Gastrocnemius medialis (tissue), 4 donors: ENCODE measurements around the gene LPIN1. TPM values are rescaled to one million over a fixed set of nuclear protein-coding genes. Genes with fewer than 3 reads are reported as not detected.

Experiments used
- ATAC-seq, 2 donors: fragments of 150-250 bp; one replicate each; pipeline ENCODE4 v1.9.1; 2016
- DNase-seq, 2 donors: peaks; one replicate each; pipeline ENCODE4 v3.0.0-alpha.2; 2019
- H3K27ac ChIP-seq, 4 donors: fragments of 200-600 bp; sonication (generic); 1 replicate in 1 of 4; 2 replicates in 3 of 4; pipeline ENCODE4 v1.5.1; 2016 to 2018; ENCODE audit warnings: mild to moderate bottlenecking in 2 of 4, moderate library complexity in 1 of 4
- H3K27me3 ChIP-seq, 3 donors: fragments of 200-600 bp; sonication (generic) in 2 of 3; 1 replicate in 1 of 3; 2 replicates in 2 of 3; pipeline versions ENCODE4 v1.5.1 to v1.6.0; 2016 to 2019; ENCODE audit warnings: mild to moderate bottlenecking in 1 of 3, moderate library complexity in 1 of 3
- H3K36me3 ChIP-seq, 2 donors: fragments of 200-600 bp; sonication (generic) in 1 of 2; one replicate each; pipeline ENCODE4 v1.5.1; 2017 to 2018
- H3K4me1 ChIP-seq, 2 donors: fragments of 200-600 bp; sonication (generic) in 1 of 2; one replicate each; pipeline ENCODE4 v1.5.1; 2016 to 2017; ENCODE audit warnings: mild to moderate bottlenecking in 2 of 2
- H3K4me3 ChIP-seq, 4 donors: fragments of 200-600 bp; sonication (generic) in 3 of 4; 1 replicate in 1 of 4; 2 replicates in 3 of 4; pipeline ENCODE4 v1.5.1; 2016 to 2019; ENCODE audit warnings: mild to moderate bottlenecking in 2 of 4
- H3K9me3 ChIP-seq, 3 donors: fragments of 200-600 bp; sonication (generic) in 2 of 3; 1 replicate in 1 of 3; 2 replicates in 2 of 3; pipeline ENCODE4 v1.5.1; 2016 to 2019
- POLR2A ChIP-seq, 2 donors: fragments of 450-650 bp; IDR thresholded peaks; one replicate each; pipeline ENCODE4 v1.6.1; 2017; ENCODE audit warnings: antibody characterized with exemption in 2 of 2, mild to moderate bottlenecking in 2 of 2, moderate library complexity in 2 of 2
- in situ Hi-C, 4 donors: fragments of 200-750 bp; cut with MboI; loops; one replicate each; pipeline versions ENCODE4 v1.15.0 to v1.8.0; 2017; ENCODE audit warnings: low sequenced_read_pairs in 4 of 4
- intact Hi-C: fragments of 100-400 bp; cut with DNase I; formaldehyde crosslinking; loops from one replicate; pipeline ENCODE4 v1.15.1; 2023; ENCODE audit warnings: low total_unique reads
- total RNA-seq, 4 donors: library from RNA; depleted of rRNA; stranded (reverse); fragments of >200 nt; gene quantifications; one replicate each; pipeline versions ENCODE4 v1.1.0 to v1.2.3, GENCODE V29; 2016
- TF ChIP-seq, protein P1 (sequence below), 5 experiments: fragments of 450-650 bp in 3 of 5; fragments of 200-600 bp in 2 of 5; sonication (generic) in 2 of 5; IDR thresholded peaks in 4 of 5; conservative IDR thresholded peaks in 1 of 5; 1 replicate in 4 of 5; 2 replicates in 1 of 5; pipeline ENCODE4 v1.5.1; 2016 to 2019; ENCODE audit warnings: antibody characterized with exemption in 5 of 5, mild to moderate bottlenecking in 3 of 5, moderate library complexity in 3 of 5

The LPIN1 gene
- total RNA-seq, 4 donors from 2014 or later, result 292 to 606 (median 472) TPM

DNA sequence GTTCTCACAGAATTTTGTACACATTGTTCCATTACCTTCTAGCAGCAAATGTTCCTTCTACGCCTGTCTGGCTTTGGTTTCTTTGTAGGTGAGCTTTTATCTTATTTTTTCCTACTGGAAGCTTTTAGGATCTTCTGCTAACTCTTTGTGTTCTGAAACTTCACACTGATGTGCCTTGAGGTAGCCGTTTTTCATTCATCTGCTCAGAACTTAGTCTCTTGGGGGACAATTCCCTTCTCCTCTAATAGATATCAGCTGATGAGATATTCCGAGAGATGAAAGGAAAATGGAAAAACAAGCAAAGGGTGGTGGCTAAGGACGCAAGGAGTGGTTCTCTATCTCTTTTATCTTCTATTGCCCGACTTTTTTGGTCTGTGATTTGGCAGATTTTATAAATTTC is 27.8 kb upstream of the LPIN1 start:
- intact Hi-C loops (no loop called here), in situ Hi-C loops (no loop called here)
- no peaks in the 10 kb centered on the region for H3K9me3 ChIP-seq
- H3K4me1 ChIP-seq, result peaks cover 0 to 4% of the 10 kb centered on the region in 2 donors
- no peak for DNase-seq
- no peaks in the 10 kb centered on the region for H3K36me3 ChIP-seq
- H3K4me3 ChIP-seq, result no peak overlapping the region
- no peak for TF ChIP-seq POLR2A (IDR thresholded peaks at IDR 0.05)
- TF ChIP-seq, protein P1, sequence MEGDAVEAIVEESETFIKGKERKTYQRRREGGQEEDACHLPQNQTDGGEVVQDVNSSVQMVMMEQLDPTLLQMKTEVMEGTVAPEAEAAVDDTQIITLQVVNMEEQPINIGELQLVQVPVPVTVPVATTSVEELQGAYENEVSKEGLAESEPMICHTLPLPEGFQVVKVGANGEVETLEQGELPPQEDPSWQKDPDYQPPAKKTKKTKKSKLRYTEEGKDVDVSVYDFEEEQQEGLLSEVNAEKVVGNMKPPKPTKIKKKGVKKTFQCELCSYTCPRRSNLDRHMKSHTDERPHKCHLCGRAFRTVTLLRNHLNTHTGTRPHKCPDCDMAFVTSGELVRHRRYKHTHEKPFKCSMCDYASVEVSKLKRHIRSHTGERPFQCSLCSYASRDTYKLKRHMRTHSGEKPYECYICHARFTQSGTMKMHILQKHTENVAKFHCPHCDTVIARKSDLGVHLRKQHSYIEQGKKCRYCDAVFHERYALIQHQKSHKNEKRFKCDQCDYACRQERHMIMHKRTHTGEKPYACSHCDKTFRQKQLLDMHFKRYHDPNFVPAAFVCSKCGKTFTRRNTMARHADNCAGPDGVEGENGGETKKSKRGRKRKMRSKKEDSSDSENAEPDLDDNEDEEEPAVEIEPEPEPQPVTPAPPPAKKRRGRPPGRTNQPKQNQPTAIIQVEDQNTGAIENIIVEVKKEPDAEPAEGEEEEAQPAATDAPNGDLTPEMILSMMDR (IDR thresholded peaks at IDR 0.05 in 4 of 5, conservative IDR thresholded peaks at IDR 0.05 in 1 of 5), result no peak
- H3K27me3 ChIP-seq, result no peaks in the 10 kb centered on the region
- H3K27ac ChIP-seq, result no peak overlapping the region
- no peak for ATAC-seq

DNA sequence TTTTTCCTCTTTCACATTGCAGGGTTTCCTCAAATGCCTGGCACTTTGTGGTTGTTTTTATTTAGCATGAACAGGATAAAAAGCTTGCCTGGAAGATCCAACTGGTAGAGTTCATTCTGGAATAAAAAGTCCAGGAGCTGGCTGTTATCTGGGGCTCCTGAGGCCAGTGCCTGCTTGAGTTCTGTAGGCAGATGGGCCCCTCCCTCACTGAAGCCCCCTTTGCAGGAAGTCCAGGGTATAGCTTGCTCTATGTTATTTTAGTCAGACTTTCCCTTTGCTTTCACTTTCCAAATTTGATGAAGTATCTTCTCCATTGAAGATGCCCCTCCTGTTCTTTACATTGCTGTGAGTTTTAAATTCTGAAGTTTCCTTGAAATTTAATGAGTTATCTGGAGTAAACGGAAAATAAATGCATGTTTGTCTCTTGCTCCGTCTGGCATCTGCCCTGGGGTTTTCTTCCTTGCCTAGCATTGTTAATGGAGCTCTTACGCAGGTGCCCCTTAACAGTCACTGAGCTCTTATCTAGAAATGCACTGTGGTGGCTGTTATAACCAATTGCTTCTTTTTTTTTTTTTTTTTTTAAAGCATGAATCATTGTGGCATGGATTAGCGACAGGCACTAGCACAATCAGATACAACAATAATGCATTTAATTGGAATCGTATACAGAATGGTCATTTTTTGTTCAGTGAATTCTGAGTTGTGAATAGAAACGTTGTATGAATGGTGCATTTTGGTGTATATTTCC is 27.0 kb upstream of the LPIN1 start:
- Histone ChIP-seq H3K9me3 (no peaks in the 10 kb centered on the region), H3K27ac (no peak overlapping the region), H3K27me3 (no peaks in the 10 kb centered on the region), H3K4me1 (peaks cover 0 to 4% of the 10 kb centered on the region in 2 donors), H3K4me3 (no peak overlapping the region), H3K36me3 (no peaks in the 10 kb centered on the region)
- DNase-seq (no peak), ATAC-seq (no peak)
- intact Hi-C loops (no loop called here), in situ Hi-C loops (no loop called here)
- TF ChIP-seq, protein P1 (IDR thresholded peaks at IDR 0.05 in 4 of 5, conservative IDR thresholded peaks at IDR 0.05 in 1 of 5), result no peak
- TF ChIP-seq POLR2A (IDR thresholded peaks at IDR 0.05), result no peak

DNA sequence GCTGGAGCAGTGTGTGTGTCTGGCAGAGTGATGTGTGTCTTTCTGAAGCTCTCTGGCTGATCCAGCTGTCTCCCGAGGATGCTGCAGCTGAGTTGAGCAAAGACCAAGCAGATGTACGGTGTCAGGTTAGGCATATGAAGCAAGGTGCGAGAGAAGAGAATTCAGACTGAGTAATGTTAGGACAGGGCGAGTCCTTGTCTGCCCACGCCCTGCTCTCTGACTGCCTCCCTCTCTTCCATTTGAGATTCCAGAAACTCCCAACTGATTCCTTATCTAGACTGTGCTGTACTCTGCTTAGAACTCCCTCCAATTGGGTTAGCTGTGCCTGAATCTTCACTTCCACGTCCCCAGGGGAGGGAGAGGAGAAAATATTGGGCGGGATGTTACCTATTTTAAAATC is 25.7 kb upstream of the LPIN1 start:
- Histone ChIP-seq H3K27me3 (no peaks in the 10 kb centered on the region), H3K36me3 (no peaks in the 10 kb centered on the region), H3K4me3 (no peak overlapping the region), H3K27ac (no peak overlapping the region), H3K4me1 (peaks cover 0 to 4% of the 10 kb centered on the region in 2 donors), H3K9me3 (no peaks in the 10 kb centered on the region)
- in situ Hi-C loops (no loop called here), intact Hi-C loops (no loop called here)
- TF ChIP-seq POLR2A (IDR thresholded peaks at IDR 0.05), result no peak
- TF ChIP-seq, protein P1 (IDR thresholded peaks at IDR 0.05 in 4 of 5, conservative IDR thresholded peaks at IDR 0.05 in 1 of 5), result no peak
- no peak for DNase-seq
- peak in 1 of 2 donors; percentile 26 for ATAC-seq

DNA sequence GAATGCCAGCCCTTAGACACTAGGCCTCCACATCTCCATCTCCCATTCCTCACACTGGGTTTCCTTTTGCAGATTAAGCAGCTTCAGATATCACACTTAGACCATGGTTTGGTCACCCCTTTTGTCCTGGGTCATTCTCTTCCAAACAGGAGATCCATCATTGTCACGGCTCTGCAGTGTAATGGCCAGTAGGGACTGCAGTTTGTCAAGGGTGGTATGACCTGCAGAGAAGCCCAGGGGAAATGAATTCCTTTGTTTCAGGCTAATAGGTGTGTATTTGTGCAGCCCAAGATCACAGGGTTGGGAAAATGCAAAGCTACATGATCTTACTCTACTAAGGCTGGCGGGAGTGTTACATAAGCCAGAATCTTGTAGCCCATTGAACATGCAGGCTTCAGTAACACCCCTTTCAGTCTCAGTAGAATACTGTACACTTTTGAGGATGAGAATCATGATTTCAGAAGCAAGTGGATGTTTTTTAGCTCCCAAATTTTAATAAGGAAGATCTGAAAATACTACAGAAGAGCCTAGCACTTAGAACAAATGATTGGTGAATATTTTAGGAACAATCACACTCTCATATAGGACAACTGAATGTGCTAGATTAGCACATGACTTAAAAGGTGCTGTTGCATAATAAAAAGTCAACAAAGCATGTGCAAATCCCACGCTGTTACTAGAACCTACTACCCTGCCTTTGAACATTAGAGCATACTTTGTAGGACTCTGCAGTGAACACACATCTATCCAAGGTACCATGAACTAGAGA is 24.0 kb upstream of the LPIN1 start:
- in situ Hi-C loops, result no loop called here
- no peak for TF ChIP-seq POLR2A (IDR thresholded peaks at IDR 0.05)
- H3K4me1 ChIP-seq, result no peaks in the 10 kb centered on the region
- intact Hi-C loops, result no loop called here
- H3K36me3 ChIP-seq, result no peaks in the 10 kb centered on the region
- no peaks in the 10 kb centered on the region for H3K27me3 ChIP-seq
- ATAC-seq, result peak in 1 of 2 donors; percentile 41
- H3K27ac ChIP-seq, result no peak overlapping the region
- DNase-seq, result no peak
- no peaks in the 10 kb centered on the region for H3K9me3 ChIP-seq
- no peak overlapping the region for H3K4me3 ChIP-seq

DNA sequence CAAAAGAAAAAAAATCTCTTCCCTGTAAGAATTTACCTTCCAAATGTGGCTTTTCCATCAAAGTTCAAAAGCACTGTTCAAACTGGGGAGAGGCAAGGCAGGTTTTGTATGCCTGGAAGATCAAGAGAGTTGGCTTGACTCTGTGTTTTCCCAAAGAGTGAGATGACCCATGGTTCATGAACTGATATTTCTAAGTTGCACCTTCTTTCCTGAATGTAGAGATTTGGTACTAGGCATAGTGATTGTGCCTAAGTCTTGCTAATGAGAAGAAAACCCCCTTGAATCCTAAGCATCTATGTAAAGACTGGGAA is 23.4 kb upstream of the LPIN1 start:
- no peak overlapping the region for H3K27ac ChIP-seq
- no peak for ATAC-seq
- in situ Hi-C loops (no loop called here), intact Hi-C loops (no loop called here)
- H3K4me1 ChIP-seq, result no peaks in the 10 kb centered on the region
- H3K27me3 ChIP-seq, result no peaks in the 10 kb centered on the region
- H3K36me3 ChIP-seq, result no peaks in the 10 kb centered on the region
- no peak for DNase-seq
- no peak overlapping the region for H3K4me3 ChIP-seq
- no peak for TF ChIP-seq POLR2A (IDR thresholded peaks at IDR 0.05)
- TF ChIP-seq, protein P1 (IDR thresholded peaks at IDR 0.05 in 4 of 5, conservative IDR thresholded peaks at IDR 0.05 in 1 of 5), result no peak
- no peaks in the 10 kb centered on the region for H3K9me3 ChIP-seq
